ENCODE data around the gene GTPBP10. TPM values are rescaled to one million over a fixed set of nuclear protein-coding genes. Genes with fewer than 3 reads are reported as not detected.

GTPBP10 gene
- total and polyA plus RNA-seq, 10 donors: 13.5 to 43.3 (median 21.7) TPM

GRCh38 chr7:90351987-90352386 lies 5.5 kb downstream of the GTPBP10 start:
- TF ChIP-seq POLR2AphosphoS5 (IDR thresholded peaks at IDR 0.05) (no peak), CTCF (IDR thresholded peaks at IDR 0.05 in 8 of 11, conservative IDR thresholded peaks at IDR 0.05 in 3 of 11) (no peak), POLR2A (IDR thresholded peaks at IDR 0.05) (no peak)
- Histone ChIP-seq H3K27ac (no peak overlapping the region), H3K9me3 (peaks cover 0 to 8% (median under 1%) of the 10 kb centered on the region in 8 donors), H3K27me3 (replicated peaks in 1 of 7) (no peaks in the 10 kb centered on the region), H3K4me3 (no peak overlapping the region), H3K4me1 (peaks cover 0 to 38% (median 14%) of the 10 kb centered on the region in 6 donors), H3K36me3 (peaks cover 6 to 49% (median 22%) of the 10 kb centered on the region in 6 donors)
- no peak for DNase-seq
- intact Hi-C loops (cut with DNase I; ENCODE audit: low total_unique reads): no loop called here

GRCh38 chr7:90383422-90383821 lies 36.9 kb downstream of the GTPBP10 start:
- peaks cover 2 to 94% (median 79%) of the 10 kb centered on the region in 6 donors for H3K36me3 ChIP-seq

GRCh38 chr7:90383861-90384260 lies 37.3 kb downstream of the GTPBP10 start:
- peaks cover 2 to 90% (median 75%) of the 10 kb centered on the region in 6 donors for H3K36me3 ChIP-seq
- H3K27ac ChIP-seq: no peak overlapping the region
- TF ChIP-seq POLR2A (IDR thresholded peaks at IDR 0.05): no peak
- no peak for TF ChIP-seq CTCF (IDR thresholded peaks at IDR 0.05 in 8 of 11, conservative IDR thresholded peaks at IDR 0.05 in 3 of 11)
- TF ChIP-seq POLR2AphosphoS5 (IDR thresholded peaks at IDR 0.05): no peak
- intact Hi-C loops (cut with DNase I; ENCODE audit: low total_unique reads): no loop called here
- DNase-seq: no peak
- H3K27me3 ChIP-seq (replicated peaks in 1 of 7): no peaks in the 10 kb centered on the region
- H3K9me3 ChIP-seq: no peaks in the 10 kb centered on the region
- H3K4me3 ChIP-seq: no peak overlapping the region
- H3K4me1 ChIP-seq: no peaks in the 10 kb centered on the region
- 81 to 96% (median 91%) methylated on average over 3 of the region's 3 CpGs for WGBS, 5 donors

More at GRCh38 chr7:90383422-90383821, 36.9 kb downstream of the GTPBP10 start:
- TF ChIP-seq POLR2AphosphoS5 (IDR thresholded peaks at IDR 0.05): no peak
- TF ChIP-seq POLR2A (IDR thresholded peaks at IDR 0.05): no peak
- TF ChIP-seq CTCF (IDR thresholded peaks at IDR 0.05 in 8 of 11, conservative IDR thresholded peaks at IDR 0.05 in 3 of 11): no peak
- H3K4me3 ChIP-seq: no peak overlapping the region
- no peaks in the 10 kb centered on the region for H3K27me3 ChIP-seq (replicated peaks in 1 of 7)
- DNase-seq: no peak
- no peaks in the 10 kb centered on the region for H3K4me1 ChIP-seq
- no peaks in the 10 kb centered on the region for H3K9me3 ChIP-seq
- H3K27ac ChIP-seq: no peak overlapping the region
- intact Hi-C loops (cut with DNase I; ENCODE audit: low total_unique reads): no loop called here
- WGBS, 5 donors: 84 to 93% (median 89%) methylated on average over 1 of the region's 1 CpG

GRCh38 chr7:90384433-90384832 lies 37.9 kb downstream of the GTPBP10 start:
- Histone ChIP-seq H3K27me3 (replicated peaks in 1 of 7) (no peaks in the 10 kb centered on the region), H3K4me3 (no peak overlapping the region), H3K9me3 (no peaks in the 10 kb centered on the region), H3K4me1 (no peaks in the 10 kb centered on the region), H3K27ac (no peak overlapping the region), H3K36me3 (peaks cover 2 to 90% (median 69%) of the 10 kb centered on the region in 6 donors)
- TF ChIP-seq CTCF (IDR thresholded peaks at IDR 0.05 in 8 of 11, conservative IDR thresholded peaks at IDR 0.05 in 3 of 11): no peak
- no peak for TF ChIP-seq POLR2AphosphoS5 (IDR thresholded peaks at IDR 0.05)
- no peak for TF ChIP-seq POLR2A (IDR thresholded peaks at IDR 0.05)
- no peak for DNase-seq
- intact Hi-C loops (cut with DNase I; ENCODE audit: low total_unique reads): no loop called here

All from spleen (tissue), 11 donors.